GM19099 (cell line): ENCODE results near the gene FGF7.

Source experiments
- POLR2A ChIP-seq: IDR thresholded peaks from 3 replicates; pipeline ENCODE4 v1.6.1; 2011; ENCODE audit warnings: low read depth; ENCODE audit not compliant: insufficient read length; ENCODE audit errors: extremely low read depth

FGF7 gene

DNA sequence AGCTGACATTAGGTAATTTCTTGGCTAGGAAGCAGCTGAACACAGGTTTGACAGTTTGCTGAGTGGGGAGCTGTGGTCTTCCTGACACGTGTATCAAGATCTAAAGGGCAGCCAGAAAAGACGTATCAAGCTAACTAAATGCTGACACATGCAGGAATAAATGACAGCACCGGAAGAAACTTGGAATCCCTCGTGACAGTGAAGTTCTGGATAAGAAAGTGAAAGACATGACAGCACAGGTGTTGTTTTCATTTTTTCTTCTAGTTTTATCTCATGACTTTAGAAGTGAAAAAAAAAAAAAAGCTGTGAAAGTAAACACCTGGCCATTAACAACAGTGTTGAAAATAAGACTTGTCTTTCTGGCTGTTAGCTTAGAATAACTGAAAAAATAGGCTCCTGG is 48.7 kb downstream of the FGF7 start:
- no peak for TF ChIP-seq POLR2A

DNA sequence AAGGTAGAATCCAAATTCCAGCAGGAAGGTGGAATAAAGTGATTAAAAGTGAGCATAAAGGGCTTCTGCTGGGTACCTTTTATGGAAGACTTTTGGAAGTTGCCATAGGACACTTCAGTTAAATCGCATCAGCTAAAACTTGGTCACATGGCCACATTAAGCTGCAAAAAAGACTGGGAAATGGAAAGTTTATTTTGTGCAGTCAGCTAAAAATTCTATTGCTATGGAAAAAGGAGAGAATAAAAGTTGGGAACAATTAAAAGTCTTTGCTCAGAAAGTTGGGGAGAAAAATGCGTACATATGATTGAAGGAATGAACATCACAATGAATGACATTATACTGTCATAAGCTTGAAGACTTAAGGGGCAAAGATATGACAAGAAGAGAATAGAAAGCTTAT is 49.3 kb downstream of the FGF7 start:
- no peak for TF ChIP-seq POLR2A

DNA sequence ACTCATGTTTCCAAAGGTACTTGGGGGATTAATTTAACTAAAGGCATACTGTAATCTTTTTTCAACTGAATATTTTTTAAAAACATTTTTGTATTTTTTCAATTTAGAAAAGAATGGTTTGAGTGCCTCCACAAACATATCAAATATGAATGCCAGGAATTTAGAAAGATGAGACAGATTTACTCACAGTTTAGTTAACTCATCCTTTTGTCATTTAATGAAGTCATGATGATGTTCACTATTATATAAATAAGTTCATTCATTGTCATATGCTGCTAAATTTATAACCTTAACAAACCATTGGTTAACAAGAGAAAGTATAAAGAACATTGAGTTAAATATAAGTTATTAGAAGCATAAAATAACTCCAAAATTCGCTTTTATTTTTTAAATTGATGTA is 50.0 kb downstream of the FGF7 start:
- no peak for TF ChIP-seq POLR2A

DNA sequence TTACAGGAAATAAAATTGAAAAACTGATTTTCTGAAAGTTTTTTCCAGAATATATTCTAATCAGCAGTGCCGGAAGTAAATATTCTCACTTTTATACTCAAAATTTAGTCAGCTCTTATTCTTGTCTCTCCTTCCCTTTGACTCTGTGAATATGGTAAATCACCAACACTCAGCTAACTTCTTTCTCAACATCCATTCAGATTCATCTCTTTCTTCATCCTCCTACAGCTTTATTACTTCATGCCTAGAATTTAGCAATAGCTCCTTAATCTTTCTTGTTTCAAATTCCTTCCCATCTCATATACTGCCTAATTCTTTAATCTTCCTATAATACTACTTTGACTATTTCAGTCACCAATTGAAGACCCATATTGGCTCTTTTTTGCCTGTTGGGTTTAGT is 67.9 kb downstream of the FGF7 start:
- TF ChIP-seq POLR2A: no peak

DNA sequence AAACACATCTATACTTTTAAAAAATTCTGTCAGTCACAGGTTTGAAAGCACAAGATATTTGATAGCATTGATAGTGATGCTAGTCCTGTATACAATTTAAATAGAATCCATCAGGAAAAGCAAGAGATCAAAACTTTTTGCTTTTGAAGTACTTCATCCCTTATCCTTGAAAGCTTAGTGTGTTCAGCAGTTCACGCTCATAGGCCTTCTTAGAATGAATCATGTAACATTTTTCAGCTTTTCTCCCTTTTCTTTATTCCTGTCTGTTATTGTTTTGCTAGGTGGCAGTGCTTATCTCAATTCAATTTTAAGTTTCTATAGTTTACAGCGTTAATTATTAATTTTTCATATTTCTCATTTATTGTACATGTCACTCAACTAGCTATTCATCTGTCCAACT is 69.1 kb downstream of the FGF7 start:
- TF ChIP-seq POLR2A: no peak

DNA sequence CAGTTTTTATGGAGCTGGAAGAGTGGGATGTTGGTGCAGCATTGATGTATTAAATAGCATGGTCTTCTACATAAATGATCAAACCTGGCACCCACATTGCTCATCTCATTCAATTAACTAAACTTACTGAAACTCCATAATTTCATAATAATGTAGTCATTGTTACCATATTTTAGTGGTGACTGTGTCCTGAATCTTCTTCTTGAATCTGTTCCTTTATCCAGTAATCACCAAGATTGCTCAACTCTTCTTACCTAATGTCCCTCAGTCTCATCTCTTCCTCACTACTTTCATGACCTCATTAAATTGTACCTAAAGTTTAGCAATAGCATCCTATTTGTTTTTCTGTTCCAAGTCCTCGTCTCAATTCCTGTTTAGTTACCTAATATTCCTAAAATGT is 69.8 kb downstream of the FGF7 start:
- TF ChIP-seq POLR2A: no peak

DNA sequence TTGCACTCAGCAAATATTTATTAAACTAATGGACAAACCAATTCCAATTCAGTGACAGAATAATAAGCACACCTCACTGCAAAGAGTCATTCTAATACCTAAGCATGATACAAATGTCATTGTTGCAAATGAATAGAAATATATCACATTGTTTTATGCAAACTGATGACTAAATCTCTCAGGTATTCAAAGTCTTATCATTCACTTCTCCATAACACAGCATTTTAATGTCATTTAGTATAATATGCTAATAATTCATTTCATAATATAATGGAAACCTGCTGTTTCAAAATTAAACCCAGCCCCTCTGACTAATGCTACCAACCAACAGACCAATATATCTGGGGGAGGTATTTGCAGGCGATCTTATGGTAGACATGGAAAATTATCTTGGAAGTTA is 71.8 kb downstream of the FGF7 start:
- TF ChIP-seq POLR2A: no peak

DNA sequence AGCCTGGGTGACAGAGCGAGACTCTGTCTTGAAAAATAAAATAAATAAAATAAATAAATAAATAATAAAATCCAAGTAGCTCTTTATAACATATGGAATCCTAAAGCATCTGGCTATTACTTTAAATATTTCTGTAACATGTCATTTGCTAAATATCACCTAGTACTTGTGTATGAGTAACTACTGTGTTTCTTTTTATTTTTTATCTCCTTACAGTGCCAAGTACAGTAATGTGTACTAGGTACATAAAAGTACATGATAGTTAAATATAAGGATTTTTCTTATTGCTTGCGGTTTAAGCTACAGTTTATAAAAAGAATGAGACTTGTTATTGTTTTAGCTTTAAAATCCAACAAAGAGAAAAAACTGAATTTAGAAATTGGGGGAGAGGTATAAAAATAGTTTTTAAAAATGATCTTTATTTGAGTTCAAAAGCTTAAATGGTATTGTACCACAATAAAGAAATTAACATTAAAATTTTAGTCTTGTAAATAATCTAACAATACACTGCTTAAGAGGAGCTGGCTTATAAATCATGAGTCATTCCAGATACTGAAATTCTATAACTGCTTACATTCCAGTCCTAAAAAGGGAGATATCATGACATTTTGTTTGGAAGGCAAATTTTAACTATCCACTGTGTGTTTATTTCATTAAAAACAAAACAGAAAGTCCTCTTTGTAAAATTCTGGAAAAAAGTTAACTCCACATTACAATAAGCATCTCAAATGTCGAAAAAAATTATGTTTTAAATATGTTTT is 73.1 kb downstream of the FGF7 start:
- no peak for TF ChIP-seq POLR2A

DNA sequence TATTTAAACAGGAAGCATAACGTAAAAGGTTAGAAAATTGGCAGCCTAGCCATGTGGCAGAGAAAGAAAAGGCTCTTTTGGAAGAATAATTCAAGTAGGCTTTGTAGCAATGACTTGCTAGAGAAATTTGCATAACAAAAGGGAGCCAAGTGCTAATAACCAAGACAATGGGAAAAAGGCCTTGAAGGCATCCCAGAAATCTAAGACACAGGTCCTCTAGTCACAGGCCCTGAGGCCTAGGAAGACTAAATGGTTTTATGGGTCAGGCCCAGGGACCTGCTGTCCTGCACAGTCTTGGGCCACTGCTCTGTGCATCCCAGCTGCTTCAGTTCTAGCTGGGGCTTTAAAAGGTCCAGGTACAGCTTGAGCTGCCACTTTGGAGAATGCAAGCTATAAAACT is 78.5 kb downstream of the FGF7 start:
- TF ChIP-seq POLR2A: no peak

DNA sequence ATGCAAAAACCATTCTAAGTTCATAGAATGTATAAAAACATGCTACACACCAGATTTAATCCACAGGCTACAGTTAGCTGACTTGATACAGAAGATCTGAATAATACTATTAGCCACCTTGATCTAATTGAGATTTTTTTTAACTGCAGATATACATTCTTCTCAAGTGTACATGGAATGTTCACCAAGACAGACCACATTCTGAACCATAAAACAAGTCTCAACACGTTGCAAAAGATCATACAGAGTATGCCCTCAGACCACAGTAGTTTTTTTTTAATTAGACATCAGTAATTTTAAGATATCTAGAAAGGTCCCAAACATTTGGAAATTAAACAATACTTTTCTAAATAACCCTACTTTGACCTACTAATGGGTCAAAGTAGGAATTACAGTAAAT is 83.3 kb downstream of the FGF7 start:
- no peak for TF ChIP-seq POLR2A

DNA sequence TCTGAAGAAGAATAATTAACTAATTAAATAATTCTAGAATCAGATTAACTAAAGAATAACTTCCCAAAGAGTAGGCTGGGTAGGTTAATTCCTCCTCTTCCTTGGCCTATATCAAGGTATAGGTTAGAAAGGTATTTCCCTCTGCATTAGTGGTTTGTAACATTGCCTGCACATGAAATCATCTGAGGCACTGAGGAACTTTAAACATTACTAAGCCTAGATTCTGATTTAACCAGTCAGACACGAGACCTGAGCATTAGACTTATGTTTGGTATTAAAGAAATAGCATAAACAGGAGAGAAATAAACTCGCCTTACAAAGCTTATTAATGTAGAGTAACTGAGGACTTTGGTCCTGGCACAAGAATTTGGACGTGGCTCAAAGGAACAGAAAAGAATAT is 84.2 kb downstream of the FGF7 start:
- TF ChIP-seq POLR2A: no peak

DNA sequence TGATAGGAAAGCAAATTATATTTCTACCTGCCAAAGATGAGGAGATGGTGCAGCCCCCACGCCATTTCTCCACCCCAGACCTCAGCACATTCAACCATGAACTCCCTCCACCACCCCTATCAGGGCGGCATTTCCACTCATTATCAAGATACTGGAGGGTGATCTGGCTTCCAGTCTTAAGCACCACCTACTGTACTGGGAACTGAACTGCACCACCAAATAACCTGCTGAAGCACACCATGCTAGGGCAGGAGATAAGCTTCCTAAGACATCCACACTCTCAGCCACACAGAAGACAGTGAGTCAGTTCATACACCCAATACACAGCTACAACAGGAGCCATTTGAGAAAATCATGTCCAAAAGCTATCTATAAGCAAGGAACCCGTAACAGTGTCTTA is 98.8 kb downstream of the FGF7 start:
- TF ChIP-seq POLR2A: no peak

DNA sequence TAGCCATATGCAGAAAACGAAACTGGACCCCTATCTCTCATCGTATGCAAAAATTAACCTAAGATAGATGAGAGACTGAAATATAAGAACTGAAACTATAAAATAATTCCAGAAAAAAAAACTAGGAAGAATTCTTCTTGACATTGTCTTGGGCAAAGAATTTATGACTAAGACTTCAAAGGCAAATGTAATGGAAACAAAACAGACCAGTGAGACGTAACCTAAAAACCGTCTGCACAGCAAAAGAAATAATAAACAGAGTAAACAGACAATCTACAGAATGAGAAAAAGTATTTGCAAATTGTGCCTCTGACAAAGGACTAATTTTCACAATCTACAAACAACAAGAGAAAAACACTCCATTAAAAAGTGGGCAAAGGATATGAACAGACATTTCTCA is 105.2 kb downstream of the FGF7 start:
- TF ChIP-seq POLR2A: no peak

DNA sequence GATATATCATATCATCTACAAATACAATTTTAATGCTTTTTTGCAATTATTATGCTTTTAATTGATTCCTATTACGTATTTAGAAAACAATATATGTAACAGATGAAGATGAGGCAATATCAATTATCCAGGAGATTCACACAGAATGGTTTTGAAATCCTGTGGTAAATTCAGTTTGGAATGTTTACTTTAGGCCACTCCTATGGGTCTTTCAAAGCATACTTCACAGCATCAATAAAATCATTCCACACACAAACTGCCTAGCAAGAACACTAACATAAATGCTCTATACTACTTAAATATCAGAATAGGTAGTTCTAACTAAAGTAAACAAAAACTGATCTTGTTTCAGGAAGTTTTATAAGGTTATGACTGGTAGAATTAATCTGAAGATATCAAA is 107.0 kb downstream of the FGF7 start:
- no peak for TF ChIP-seq POLR2A
